H1 (cell line): ENCODE data around the gene SLC1A1. TPM values are rescaled to one million over a fixed set of nuclear protein-coding genes. Genes with fewer than 3 reads are reported as not detected.

ENCODE experiments used
- CTCF ChIA-PET: fragments of 300-600 bp; sonication (Branson Sonifier 250); formaldehyde crosslinking; loops from one replicate; lab custom pipeline; 2021; ENCODE audit not compliant: partially characterized antibody; lab: Charles Lee
- POLR2A ChIA-PET: fragments of 300-600 bp; sonication (Branson Sonifier 250); formaldehyde crosslinking; loops from one replicate; lab custom pipeline; 2021; ENCODE audit warnings: inconsistent platforms; ENCODE audit not compliant: partially characterized antibody; lab: Charles Lee
- DNase-seq, 2 experiments: peaks; one replicate each; pipeline versions ENCODE4 v3.0.0 to v3.0.0-alpha.2; 2010 to 2022; ENCODE audit warnings: low spot score in 2 of 2, low read depth in 1 of 2, mixed read lengths in 1 of 2
- FAIRE-seq: peaks from 2 replicates; lab custom pipeline; 2011; peaks lifted over from hg19 to GRCh38; lab: Jason Lieb, UNC
- H2AFZ ChIP-seq: 2 replicates; pipeline ENCODE4 v1.8.1; 2012; ENCODE audit warnings: low read length, inconsistent platforms
- H2AK5ac ChIP-seq: 2 replicates; pipeline ENCODE4 v1.6.1; 2013; ENCODE audit warnings: low read depth, low read length
- H2BK120ac ChIP-seq: replicated peaks from 2 replicates; pipeline ENCODE3; 2013; ENCODE audit warnings: low read depth, low read length, inconsistent platforms
- H2BK12ac ChIP-seq: 2 replicates; pipeline ENCODE4 v1.6.1; 2013; ENCODE audit warnings: low read depth, low read length
- H2BK15ac ChIP-seq: 2 replicates; pipeline ENCODE4 v1.6.1; 2013; ENCODE audit warnings: low read length
- H2BK20ac ChIP-seq: 2 replicates; pipeline ENCODE4 v1.6.1; 2013; ENCODE audit warnings: low read length
- H2BK5ac ChIP-seq: 2 replicates; pipeline ENCODE4 v1.6.1; 2013; ENCODE audit warnings: low read depth, low read length
- H3K14ac ChIP-seq: 2 replicates; pipeline ENCODE4 v1.6.1; 2013; ENCODE audit warnings: inconsistent platforms; ENCODE audit not compliant: insufficient read length
- H3K18ac ChIP-seq: 2 replicates; pipeline ENCODE4 v1.6.1; 2013; ENCODE audit warnings: low read length; ENCODE audit errors: extremely low read depth
- H3K23ac ChIP-seq: 2 replicates; pipeline ENCODE4 v1.6.1; 2013; ENCODE audit warnings: inconsistent platforms; ENCODE audit not compliant: insufficient read length
- H3K23me2 ChIP-seq: 2 replicates; pipeline ENCODE4 v1.6.1; 2013; ENCODE audit warnings: low read depth, low read length
- H3K27ac ChIP-seq: 2 replicates; pipeline ENCODE4 v1.6.1; 2011; ENCODE audit warnings: low read depth, low read length, inconsistent platforms
- H3K27me3 ChIP-seq, 4 experiments: replicated peaks in 1 of 4; 1 replicate in 1 of 4; 2 replicates in 3 of 4; pipeline versions ENCODE4 v1.6.1 to v1.8.1; 2011 to 2013; ENCODE audit warnings: low read length in 3 of 4, mild to moderate bottlenecking in 3 of 4, inconsistent platforms in 2 of 4, mixed read lengths in 2 of 4, moderate library complexity in 1 of 4; ENCODE audit not compliant: control insufficient read depth in 3 of 4, insufficient read depth in 3 of 4; ENCODE audit errors: extremely low read depth in 1 of 4
- H3K36me3 ChIP-seq, 4 experiments: 2 replicates each; pipeline versions ENCODE4 v1.6.1 to v1.8.1; 2011 to 2013; ENCODE audit warnings: mild to moderate bottlenecking in 4 of 4, low read length in 3 of 4, moderate library complexity in 2 of 4, control low read depth in 1 of 4, inconsistent platforms in 1 of 4; ENCODE audit not compliant: insufficient read depth in 4 of 4, control insufficient read depth in 2 of 4
- H3K4ac ChIP-seq: replicated peaks from 2 replicates; pipeline ENCODE3; 2013; ENCODE audit warnings: low read length, low read depth, mixed read lengths, inconsistent platforms; ENCODE audit not compliant: insufficient read length
- H3K4me1 ChIP-seq, 4 experiments: replicated peaks in 1 of 4; 1 replicate in 1 of 4; 2 replicates in 3 of 4; pipeline versions ENCODE4 v1.6.1 to v1.8.1; 2011 to 2013; ENCODE audit warnings: low read length in 3 of 4, inconsistent platforms in 2 of 4, mixed read lengths in 1 of 4; ENCODE audit not compliant: insufficient read depth in 4 of 4, control insufficient read depth in 3 of 4
- H3K4me2 ChIP-seq, 2 experiments: 2 replicates each; pipeline versions ENCODE4 v1.6.1 to v1.8.1; 2011 to 2013; ENCODE audit warnings: low read depth in 2 of 2, low read length in 2 of 2, control low read depth in 1 of 2, inconsistent platforms in 1 of 2, mild to moderate bottlenecking in 1 of 2; ENCODE audit not compliant: insufficient read depth in 1 of 2
- H3K4me3 ChIP-seq, 4 experiments: fragments of 200-600, 300-600 bp in 1 of 4; sonication (generic), shearing (Covaris generic), sonication (Bioruptor Twin) in 1 of 4; 2 replicates each; pipeline versions ENCODE4 v1.5.1 to v1.8.1; 2011 to 2016; ENCODE audit warnings: low read length in 4 of 4, low read depth in 3 of 4, control low read depth in 2 of 4, inconsistent platforms in 2 of 4, mild to moderate bottlenecking in 2 of 4, mixed read lengths in 1 of 4, moderate library complexity in 1 of 4; ENCODE audit not compliant: insufficient read depth in 2 of 4; ENCODE audit errors: extremely low read depth in 1 of 4
- H3K56ac ChIP-seq: replicated peaks from 2 replicates; pipeline ENCODE3; 2013; ENCODE audit warnings: low read depth, mild to moderate bottlenecking, mixed read lengths, low read length, inconsistent platforms; ENCODE audit not compliant: insufficient read length
- H3K79me1 ChIP-seq: 2 replicates; pipeline ENCODE4 v1.6.1; 2013; ENCODE audit warnings: low read depth, low read length, control low read depth
- H3K79me2 ChIP-seq, 2 experiments: 2 replicates each; pipeline versions ENCODE4 v1.6.1 to v1.8.1; 2012 to 2013; ENCODE audit warnings: low read length in 2 of 2, mild to moderate bottlenecking in 2 of 2, inconsistent platforms in 1 of 2; ENCODE audit not compliant: insufficient read depth in 2 of 2, control insufficient read depth in 1 of 2
- H3K9ac ChIP-seq, 4 experiments: replicated peaks in 1 of 4; 1 replicate in 1 of 4; 2 replicates in 3 of 4; pipeline versions ENCODE4 v1.6.1 to v1.8.1; 2011 to 2013; ENCODE audit warnings: low read depth in 3 of 4, low read length in 3 of 4, control low read depth in 2 of 4, mild to moderate bottlenecking in 2 of 4, moderate library complexity in 2 of 4, inconsistent platforms in 1 of 4; ENCODE audit errors: extremely low read depth in 1 of 4
- H3K9me3 ChIP-seq, 2 experiments: 2 replicates each; pipeline versions ENCODE4 v1.6.1 to v1.8.1; 2012 to 2013; ENCODE audit warnings: mild to moderate bottlenecking in 2 of 2, moderate library complexity in 2 of 2, control low read depth in 1 of 2, inconsistent platforms in 1 of 2, low read depth in 1 of 2, low read length in 1 of 2, mixed read lengths in 1 of 2; ENCODE audit not compliant: insufficient read depth in 2 of 2
- H4K20me1 ChIP-seq, 2 experiments: replicated peaks in 1 of 2; 2 replicates each; pipeline versions ENCODE3 to v1.8.1; 2011 to 2013; ENCODE audit warnings: inconsistent platforms in 2 of 2, low read length in 2 of 2, mild to moderate bottlenecking in 1 of 2; ENCODE audit not compliant: insufficient read depth in 2 of 2, control insufficient read depth in 1 of 2
- H4K5ac ChIP-seq: 2 replicates; pipeline ENCODE4 v1.6.1; 2013; ENCODE audit warnings: low read length, low read depth, mixed read lengths, inconsistent platforms; ENCODE audit not compliant: insufficient read length
- H4K8ac ChIP-seq: 2 replicates; pipeline ENCODE4 v1.8.0; 2013; ENCODE audit warnings: mild to moderate bottlenecking, moderate library complexity, low read length, inconsistent platforms; ENCODE audit not compliant: insufficient read depth; ENCODE audit errors: extremely low read depth
- H4K91ac ChIP-seq: replicated peaks from 2 replicates; pipeline ENCODE3; 2013; ENCODE audit warnings: low read length, mixed read lengths, inconsistent platforms; ENCODE audit not compliant: insufficient read length
- HDAC6 ChIP-seq: IDR thresholded peaks from one replicate; pipeline ENCODE4 v1.7.1; 2012; ENCODE audit warnings: low read depth, mild to moderate bottlenecking, inconsistent platforms, low read length, moderate library complexity
- KDM1A ChIP-seq: fragments of 200-600, 300-600 bp; sonication (generic); IDR thresholded peaks from 2 replicates; pipeline ENCODE4 v1.7.1; 2016; ENCODE audit warnings: mild to moderate bottlenecking, low read length, borderline replicate concordance
- RFX5 ChIP-seq: IDR thresholded peaks from 2 replicates; pipeline ENCODE4 v1.6.1; 2011; ENCODE audit warnings: low read depth, low read length, improper control_type of control experiment, borderline replicate concordance
- TCF12 ChIP-seq: IDR thresholded peaks from 2 replicates; pipeline ENCODE4 v1.6.1; 2011; ENCODE audit warnings: low read depth, mild to moderate bottlenecking, low read length
- polyA plus RNA-seq, 7 experiments: library from polyadenylated mRNA; depleted of rRNA in 3 of 7; stranded (reverse) in 5 of 7; unstranded in 2 of 7; fragments of >200 nt in 5 of 7; fragments of 200-250 nt in 2 of 7; gene quantifications; 1 replicate in 5 of 7; 2 replicates in 1 of 7; 4 replicates in 1 of 7; pipeline versions ENCODE4 v1.2.1 to v1.2.3, GENCODE V29; 2011 to 2013; ENCODE audit warnings: missing spikeins in 2 of 7, mixed read lengths in 2 of 7
- total RNA-seq: library from RNA; stranded (reverse); fragmentation: NEBNext Ultra II Directional; extraction: Animal tissue kit (Norgen Biotek cat#: 25700); gene quantifications from 2 replicates; pipeline ENCODE4 v1.2.1, GENCODE V29; 2021

The SLC1A1 gene
- total and polyA plus RNA-seq, 2 of the 8 experiments (the other 6 are each of a cell fraction or from before 2014, with no cell fraction given): 4.7 to 11.7 TPM

DNA sequence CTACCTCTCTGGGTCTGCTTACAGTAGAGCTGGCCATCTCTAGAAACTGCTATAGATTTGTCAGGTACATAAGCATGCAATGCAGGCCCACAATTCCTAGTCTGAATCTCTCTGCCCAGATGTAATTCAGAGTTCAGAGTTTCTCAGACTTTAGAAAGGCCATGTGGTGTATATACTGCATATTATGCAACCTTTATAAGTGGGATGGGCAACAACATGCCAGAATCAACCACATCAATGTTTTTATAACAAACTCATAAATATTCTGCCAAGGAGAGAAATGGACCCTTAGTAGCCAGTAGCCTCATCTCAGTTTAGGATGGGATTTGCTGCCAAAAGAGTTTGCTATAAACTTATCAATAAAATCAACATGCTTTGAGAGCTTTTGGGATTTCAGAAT, 78.8 kb downstream of the SLC1A1 start:
- DNase-seq: no peak
- POLR2A ChIA-PET: interaction anchor here (0.6 kb wide), 1 partner anchor 393 kb away, joined by 3 read pairs; no protein-coding TSS in a partner anchor
- H2AK5ac ChIP-seq: no peak overlapping the region
- H2BK15ac ChIP-seq: no peak overlapping the region
- no peaks in the 10 kb centered on the region for H3K27me3 ChIP-seq
- TF ChIP-seq HDAC6 (no peak), RFX5 (no peak), TCF12 (no peak), KDM1A (no peak)
- TF ChIP-seq, all 59 proteins: peak for 0
- no peak overlapping the region for H3K4me3 ChIP-seq
- no peak overlapping the region for H4K8ac ChIP-seq
- no peaks in the 10 kb centered on the region for H3K23me2 ChIP-seq
- H2BK120ac ChIP-seq: no peak overlapping the region
- H4K20me1 ChIP-seq: peaks cover 0 to 2% of the 10 kb centered on the region in 2 experiments
- FAIRE-seq: no peak
- H2BK20ac ChIP-seq: no peak overlapping the region
- no peak overlapping the region for H3K14ac ChIP-seq
- no peak overlapping the region for H2AFZ ChIP-seq
- CTCF ChIA-PET: interaction anchor here (1.3 kb wide), 1 partner anchor 20 kb away, joined by 4 read pairs; no protein-coding TSS in a partner anchor
- H3K4me2 ChIP-seq: no peak overlapping the region
- no peak overlapping the region for H2BK12ac ChIP-seq
- H3K36me3 ChIP-seq: no peaks in the 10 kb centered on the region
- H3K79me2 ChIP-seq: no peaks in the 10 kb centered on the region
- no peak overlapping the region for H3K23ac ChIP-seq
- no peak overlapping the region for H4K91ac ChIP-seq
- H3K9me3 ChIP-seq: no peaks in the 10 kb centered on the region
- no peak overlapping the region for H2BK5ac ChIP-seq
- no peak overlapping the region for H3K9ac ChIP-seq
- H3K56ac ChIP-seq: no peak overlapping the region
- H3K79me1 ChIP-seq: no peaks in the 10 kb centered on the region
- H3K4ac ChIP-seq: no peak overlapping the region
- no peak overlapping the region for H3K18ac ChIP-seq
- H3K27ac ChIP-seq: no peak overlapping the region
- no peak overlapping the region for H4K5ac ChIP-seq
- H3K4me1 ChIP-seq: no peaks in the 10 kb centered on the region; a peak in 2 of 7 replicates
